GM19023 (cell line): ENCODE results near the gene CREBBP.

ENCODE experiments used
- ATAC-seq: cut with Tn5 transposase; IDR thresholded peaks from one replicate; pipeline ENCODE4 v1.9.1; 2021; ENCODE audit warnings: mild to moderate bottlenecking, moderate library complexity; ENCODE audit not compliant: unreplicated experiment

Gene CREBBP

DNA sequence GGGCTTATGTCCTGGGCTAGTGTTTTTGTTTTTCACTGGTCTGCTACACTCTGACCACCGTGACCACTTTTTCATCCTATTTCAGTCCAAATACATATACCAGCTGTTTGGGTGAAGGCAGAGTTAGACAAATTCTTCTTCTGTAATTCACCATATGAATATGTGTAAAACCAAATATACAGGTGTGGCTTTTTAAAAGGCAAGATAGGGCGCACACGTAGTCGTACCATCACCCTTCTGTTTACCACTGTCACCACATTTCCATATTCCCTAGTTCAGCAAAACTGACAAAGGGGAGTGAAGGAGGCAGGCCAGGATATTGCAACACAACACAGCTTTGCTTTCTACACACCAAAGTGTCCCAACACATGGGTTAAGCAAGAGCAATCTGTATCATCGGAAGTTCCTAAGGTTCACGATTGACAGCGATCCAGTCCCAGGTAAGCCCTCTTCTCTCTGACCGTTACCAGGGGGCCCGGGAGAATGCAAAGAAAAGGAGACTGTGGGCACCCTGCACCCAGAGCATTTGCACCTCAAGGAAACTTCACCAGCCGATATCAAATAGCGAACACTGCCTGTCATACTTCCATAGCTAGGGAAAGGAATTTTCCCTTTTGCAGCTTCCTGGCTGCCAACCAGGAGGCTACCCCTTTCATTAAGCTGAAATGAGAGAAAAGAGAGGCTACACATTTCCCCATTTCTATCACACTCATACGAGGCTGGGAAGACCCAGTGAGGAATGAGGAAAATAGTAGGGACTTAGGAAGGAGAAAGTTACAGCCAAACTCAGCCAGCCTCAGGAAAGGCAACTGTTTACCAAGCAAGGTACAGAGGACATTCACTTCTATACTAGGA is 23.1 kb downstream of the CREBBP start:
- ATAC-seq: no peak

DNA sequence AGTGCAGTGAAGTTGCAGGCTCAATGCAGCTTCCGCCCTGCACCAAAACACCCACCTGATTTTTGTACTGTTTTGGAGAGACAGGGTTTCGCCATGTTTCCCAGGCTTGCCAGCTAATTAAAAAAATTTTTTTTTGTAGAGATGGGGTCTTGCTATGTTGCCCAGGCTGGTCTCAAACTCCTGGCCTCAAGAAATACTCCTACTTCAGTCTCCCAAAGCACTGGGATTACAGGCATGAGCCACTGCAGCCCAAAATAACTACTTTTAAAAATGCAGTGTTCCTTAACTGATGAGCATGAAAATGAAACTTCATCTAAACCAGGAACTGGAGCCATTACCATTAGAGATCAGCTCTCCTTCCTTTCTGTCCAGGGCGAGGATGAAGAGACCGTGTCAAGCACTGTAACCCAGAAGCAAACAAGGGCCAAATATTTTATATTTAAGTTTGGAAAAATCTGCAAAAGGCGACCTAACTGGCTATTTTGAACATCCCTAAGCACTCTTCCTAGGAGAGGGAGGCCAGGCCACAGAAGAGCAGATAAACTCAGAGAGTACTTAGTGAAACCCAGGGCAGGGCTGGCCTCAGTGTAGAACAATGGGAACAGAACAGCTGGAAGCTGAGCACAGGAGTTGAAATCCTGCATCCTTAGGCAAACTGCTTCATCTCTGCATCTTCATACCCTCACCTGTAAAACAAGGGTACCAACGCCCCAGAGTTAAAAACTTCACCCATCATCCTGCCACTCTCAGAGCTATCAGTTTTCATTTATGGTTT is 24.0 kb downstream of the CREBBP start:
- no peak for ATAC-seq

DNA sequence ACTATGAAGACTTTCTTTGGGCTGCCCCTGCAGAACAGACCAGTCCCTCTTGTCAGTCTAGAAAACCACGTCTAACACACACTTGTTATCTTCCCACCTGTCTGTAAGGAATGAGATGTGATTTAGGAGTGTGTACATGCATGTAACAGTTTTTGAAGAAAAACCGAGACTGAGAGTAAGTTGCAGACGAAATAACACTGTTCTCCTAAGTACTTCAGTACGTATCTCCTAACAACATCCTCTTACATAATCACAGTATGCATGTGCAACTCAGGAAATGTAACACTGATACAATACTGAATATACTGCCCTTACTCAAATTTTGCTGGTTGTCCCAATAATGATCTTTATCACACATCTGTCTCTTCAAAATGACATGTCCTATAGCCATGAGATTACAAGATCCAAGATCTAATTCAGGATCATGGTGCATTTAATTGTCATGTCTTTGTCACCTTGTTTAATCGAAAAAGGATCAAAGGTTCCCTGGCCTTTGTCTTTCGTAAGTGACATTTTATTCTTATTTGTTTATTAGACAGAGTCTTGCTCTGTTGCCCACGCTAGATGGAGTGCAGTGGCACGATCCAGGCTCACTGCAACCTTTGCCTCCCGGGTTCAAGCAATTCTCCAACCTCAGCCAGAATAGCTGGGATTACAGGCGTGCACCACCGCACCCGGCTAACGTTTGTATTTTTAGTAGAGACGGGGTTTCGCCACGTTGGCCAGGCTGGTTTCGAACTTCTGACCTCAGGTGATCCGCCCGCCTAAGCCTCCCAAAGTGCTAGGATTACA is 25.6 kb downstream of the CREBBP start:
- ATAC-seq: no peak

DNA sequence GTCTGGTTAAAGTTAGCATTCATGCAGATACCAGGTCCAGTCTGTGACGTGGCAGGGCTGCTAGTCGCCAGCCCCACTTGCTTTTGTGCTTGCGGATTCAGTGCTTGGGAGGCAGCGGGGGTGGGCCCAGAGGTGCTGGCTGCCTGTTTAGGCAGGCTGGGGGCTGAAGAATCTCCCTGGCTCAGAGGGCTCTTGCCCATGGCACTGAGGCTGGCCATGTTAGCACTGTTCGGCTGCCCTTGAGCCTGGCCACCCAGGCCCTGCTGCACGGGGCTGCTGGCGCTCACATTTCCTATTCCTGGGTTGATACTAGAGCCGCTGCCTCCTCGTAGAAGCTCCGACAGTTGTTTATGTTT is 30.0 kb downstream of the CREBBP start:
- ATAC-seq: no peak

DNA sequence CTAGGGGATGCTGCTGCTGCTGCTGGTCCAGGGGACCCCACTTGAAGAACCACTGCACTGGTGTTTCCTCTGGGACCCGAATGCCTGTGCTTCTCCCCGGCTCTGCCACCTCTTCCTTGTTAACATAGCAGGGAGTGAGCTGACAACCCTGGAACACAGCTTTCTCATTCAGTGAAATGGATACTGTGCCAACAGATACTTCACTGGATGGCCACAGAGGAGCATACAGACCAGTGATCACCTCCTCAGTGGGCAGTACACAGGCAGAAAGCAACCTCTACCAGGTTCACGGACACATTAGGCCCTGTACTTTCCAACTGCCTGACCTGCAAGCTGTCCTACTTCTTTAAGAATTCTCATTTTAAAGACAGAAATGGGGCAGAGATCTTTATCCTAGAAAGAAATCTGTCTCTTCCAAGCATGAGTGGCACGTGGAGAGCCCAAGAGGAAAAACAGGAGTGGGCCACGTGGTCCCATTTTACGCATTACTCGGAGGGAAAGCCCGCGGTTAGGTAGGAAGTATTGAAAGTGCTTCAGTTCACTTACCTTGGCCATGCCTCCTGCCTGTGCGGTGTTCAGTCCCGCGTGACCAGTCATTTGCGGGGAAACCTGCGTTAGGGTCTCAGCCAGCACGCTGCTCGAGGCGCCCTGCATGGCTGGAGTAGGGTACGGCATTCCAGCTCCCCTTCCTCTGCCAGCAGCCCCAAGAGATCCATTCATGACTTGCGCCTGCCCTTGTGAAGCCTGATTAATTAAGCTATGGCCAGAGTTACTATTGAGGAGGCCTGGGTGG is 30.6 kb downstream of the CREBBP start:
- no peak for ATAC-seq

DNA sequence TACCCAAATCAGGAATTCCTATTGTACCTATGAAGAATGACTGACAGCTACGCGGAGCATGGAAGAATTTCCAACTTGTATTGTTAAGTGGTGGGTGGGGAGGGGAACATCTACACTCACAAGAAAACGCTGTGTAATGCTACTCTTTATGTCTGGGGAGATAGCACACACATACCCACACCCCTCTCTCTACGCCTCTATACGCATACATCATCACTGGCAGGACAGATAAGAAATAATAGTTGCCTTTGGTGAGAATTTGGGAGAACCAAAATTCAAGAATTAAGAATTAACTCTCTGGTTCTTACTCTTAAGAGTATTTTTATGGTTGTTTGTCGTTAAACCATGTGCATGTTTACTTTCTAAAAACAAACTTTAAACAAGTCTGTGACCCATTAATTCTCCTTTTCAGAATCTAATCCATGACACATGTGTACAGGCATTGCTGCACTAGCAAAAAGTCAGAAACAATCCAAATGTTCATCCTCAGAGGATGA is 33.9 kb downstream of the CREBBP start:
- no peak for ATAC-seq

DNA sequence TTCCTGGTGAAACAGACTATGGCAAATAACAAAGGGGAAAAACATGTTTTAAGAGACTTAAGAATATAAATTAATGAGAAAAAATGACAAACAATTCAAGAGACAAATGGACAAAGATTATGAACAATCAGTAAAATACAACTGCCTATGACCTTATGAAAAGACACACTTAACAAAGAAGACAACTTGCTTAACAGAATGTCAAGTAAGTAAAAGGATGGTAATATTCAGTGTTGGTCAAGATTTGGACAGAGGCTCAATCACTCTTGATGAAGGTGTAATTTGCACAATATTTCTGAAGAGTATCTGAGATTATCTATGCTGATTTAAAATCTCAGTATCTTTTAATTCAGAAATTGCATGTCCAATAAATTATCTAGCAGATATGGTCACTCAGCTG is 34.4 kb downstream of the CREBBP start:
- no peak for ATAC-seq

DNA sequence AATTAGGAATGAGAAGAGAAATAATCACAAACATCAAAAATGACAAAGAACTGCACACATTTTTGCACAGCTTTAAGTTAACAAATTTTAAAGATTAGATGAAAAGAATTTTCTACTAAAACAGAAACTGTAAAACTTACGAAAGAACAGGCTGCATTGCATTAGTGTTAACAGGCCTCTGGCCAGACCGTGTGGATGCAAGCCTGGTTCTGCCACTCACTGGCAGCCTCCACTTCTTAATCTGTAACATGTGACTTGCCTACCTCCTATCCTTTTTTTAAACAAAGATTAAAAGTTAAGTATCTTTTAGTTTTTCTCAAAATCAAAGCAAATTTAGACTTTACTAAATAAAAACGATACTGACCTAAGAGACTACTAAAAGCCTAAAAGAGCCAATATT is 37.5 kb downstream of the CREBBP start:
- ATAC-seq: no peak

DNA sequence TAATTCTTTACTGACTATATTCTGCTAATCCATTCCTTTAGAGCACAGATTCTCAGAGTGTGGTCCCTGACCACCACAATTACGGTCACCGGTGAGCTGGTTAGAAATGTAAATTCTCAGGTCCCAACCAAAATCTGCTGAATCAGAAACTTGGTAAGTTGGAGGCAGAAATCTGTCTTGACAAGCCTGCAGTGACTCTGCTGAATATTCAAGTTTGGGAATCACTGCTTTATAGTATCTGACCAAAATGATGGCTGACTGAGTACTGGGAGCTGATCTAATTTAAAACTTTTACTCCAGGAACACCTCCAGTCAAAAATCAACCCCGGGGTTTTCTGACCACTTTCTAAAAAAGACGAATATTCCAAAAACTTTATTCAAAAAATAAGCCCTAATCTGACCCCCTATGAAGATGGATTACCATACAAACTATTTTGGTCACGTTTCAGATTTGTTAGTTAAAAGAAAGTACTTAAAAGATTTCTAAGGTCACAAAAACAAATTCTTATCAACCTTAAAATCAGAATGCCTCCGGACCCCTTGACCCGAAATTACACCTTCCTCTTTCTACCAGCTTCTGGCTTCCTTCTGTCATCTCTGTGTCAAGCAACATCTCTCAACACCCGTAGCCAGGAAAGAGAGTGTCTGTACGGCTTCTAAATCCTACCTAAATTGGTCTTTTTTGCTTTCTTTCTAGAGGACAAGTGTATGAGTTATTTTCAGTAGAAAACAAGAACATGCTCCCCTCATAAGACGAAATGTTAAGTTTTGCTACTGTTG is 38.6 kb downstream of the CREBBP start:
- no peak for ATAC-seq

DNA sequence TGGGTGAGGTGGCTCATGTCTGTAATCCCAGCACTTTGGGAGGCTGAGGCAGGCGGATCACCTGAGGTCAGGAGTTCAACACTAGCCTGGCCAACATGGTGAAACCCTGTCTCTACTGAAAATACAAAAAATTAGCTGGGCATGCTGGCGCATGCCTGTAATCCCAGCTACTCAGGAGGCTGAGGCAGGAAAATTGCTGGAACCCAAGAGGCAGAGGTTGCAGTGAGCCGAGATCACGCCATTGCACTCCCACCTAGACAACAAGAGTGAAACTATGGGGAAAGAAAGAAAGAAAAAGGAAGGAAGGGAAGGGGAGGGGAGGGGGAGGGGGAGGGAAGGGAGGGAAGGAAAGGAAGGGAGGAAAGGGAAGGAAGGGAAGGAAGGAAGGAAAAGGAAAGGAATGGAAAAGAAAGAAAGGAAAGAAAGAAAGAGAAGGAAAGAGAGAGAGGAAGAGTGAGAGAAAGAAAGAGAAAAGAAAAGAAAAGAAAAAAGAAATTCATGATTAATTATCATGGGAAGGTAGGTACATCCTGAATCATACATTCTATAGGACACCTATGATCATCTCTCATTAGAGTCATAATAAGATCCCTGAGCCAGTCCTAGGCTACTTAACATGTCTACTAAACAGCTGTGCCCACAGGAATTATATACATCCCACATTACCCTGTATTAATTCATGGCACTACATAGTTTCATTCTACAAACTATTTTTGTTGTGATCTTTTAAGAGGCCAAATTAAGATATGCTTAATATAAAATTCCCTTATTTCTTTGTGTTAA is 40.9 kb downstream of the CREBBP start:
- no peak for ATAC-seq

DNA sequence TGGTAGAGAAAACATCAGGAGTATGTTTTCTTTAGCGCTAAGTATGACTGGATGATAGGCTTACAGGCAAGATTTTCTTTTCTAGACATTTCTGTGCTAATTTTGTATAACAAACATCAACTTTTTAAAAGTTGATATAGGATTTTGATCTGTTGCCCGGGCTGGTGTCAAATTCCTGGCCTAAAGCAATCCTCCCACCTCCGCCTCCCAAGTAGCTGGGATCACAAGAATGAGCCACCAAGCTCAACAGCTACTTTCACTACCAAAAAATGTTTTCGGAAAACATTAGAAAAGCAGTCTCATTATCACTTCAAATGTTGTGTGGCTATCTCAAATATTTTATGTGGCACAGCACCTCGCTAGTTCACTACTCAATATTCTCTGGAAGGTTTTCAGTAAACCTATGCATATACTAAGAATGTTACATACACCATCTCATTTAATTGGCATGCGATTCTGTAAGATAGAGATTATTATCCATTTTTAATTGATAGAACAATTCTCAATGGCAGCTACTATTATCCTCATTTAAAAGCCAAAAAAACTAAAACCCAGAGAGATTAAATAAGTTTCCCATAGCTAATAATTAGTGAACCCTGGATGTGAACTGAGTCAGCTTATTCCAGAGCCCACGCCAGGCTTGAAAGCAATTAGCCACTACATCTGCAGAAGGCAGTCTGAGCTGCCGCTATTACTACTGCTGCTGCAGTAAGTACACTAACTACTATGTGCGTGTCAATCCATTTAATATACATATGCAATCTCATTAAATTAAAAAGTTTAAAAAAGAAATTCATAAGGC is 41.7 kb downstream of the CREBBP start:
- ATAC-seq: no peak

DNA sequence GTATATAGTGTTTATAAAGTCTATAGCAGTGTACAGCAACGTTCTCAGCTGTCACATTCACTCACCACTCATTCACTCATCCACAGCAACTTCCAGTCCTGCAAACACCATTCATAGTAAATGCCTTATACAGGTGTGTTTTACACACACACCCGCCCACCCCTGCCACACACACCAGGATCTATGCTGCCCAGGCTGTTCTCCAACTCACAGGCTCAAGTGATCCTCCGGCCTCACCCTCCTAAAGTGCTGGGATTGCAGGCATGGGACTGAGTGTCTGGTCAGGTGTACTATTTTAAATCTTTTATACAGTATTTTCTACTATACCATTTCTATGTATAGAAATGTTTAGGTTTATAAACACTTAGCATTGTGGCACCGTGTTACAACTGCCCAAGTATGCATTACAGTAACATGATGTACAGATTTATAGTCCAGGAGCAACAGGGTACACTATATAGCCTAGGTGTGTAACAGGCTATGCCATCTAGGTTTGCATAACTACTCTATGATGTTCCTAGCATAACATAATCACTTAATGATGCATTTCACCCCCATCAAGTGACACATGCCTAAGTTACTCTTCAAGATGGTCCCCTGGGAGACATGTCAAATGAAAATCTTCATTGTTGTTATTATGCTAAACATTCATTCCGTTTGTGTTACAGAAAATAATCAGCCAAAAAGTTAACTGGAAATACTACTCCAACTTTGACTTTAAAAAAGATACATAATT is 42.5 kb downstream of the CREBBP start:
- ATAC-seq: no peak

DNA sequence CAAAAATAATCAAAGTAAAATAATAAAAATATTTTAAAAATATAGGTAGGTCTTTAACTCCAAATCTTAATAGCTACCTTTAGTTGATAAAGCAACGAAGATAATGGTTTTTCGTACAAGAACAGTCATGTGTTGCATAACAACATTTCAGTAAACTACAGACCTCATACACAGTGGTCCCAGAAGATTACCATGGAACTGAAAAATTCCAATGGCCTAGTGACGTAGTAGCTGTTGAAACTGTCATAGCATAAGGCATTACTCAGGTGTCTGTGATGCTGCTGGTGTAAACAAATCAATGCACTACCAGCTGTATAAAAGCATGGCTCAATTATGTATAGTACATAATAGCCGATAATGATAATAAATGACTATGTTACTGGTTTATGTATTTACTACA is 43.9 kb downstream of the CREBBP start:
- ATAC-seq: no peak

DNA sequence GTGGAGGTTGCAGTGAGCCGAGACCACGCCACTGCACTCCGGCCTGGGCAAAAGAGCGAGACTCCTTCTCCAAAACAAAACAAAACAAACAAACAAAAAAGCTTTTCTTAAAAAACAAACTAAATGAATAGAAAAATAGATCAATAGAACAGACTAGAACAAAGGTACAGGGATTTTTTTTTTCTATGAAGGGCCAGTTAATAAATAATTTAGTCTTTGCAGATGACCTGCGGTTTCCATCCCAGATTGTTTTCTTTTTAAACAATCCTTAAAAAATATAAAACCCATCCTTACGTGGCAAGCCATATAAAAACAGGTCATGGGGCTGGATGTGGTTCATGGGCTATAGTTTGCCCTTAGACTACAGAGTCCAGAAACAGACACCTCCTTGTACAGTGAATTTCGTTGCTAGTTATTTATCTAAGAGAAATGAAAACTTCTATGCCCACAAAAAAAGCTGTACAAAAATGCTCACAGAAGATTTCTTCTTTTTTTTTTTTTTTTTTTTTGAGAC is 45.4 kb downstream of the CREBBP start:
- ATAC-seq: no peak

DNA sequence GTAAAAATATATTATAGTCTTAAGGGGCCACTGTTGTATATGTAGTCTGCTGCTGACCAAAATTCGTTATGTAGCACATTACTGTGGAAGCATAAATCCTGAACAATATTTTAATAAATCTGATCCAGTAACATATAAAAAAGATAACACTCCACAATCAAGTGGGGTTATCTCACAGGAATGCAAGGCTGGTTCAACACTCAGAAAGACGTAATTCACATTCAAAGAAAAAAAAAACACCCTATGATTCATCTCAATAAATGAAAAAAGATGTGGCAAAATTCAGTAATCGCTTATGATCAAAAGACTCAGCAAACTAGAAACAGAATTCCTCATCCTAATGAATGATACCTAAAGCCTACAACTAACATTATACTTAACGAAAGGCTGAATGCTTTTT is 47.8 kb downstream of the CREBBP start:
- ATAC-seq: no peak

DNA sequence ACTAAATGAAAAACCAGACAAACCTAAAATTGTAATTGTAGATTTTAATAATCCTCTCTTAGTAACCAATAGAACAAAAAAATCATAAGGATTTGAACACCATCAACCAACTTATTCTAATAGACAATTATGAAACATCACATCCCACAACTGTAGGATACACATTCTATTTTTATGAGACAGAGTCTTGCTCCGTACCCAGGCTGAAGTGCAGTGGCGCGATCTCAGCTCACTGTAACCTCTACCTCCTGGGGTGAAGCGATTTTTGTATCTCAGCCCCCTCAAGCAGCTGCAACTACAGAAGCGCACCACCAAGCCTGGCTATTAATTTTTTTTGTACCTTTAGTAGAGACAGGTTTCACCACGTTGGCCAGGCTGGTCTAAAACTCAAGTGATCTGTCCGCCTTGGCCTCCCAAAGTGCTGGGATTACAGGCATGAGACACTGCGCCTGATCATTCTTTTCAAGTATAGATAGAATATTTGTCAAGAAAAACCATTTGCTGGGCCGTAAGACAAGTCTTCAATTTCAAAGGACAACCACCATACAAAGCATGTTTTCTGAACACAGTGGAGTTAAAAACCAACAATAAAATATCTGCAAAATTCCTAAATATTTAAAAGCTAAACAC is 49.8 kb downstream of the CREBBP start:
- no peak for ATAC-seq
